Measurements from ENCODE around the gene ZNF17.
A peak's percentile ranks its signal among the peaks of the same experiment; 100 is the strongest.

Gene ZNF17

GRCh38 chr19:57434386-57435061, 23.6 kb downstream of the ZNF17 start:
- peak overlapping the region; percentile 86 for H3K4me3 ChIP-seq (ENCODE audit: low read depth, low read length)
- peak overlapping the region; percentile 24; the same call in 1 of the 2 replicates for H3K27ac ChIP-seq (ENCODE audit: low read depth, low read length)

GRCh38 chr19:57435062-57435978, 24.4 kb downstream of the ZNF17 start, which contains the start of gene ZNF749:
Gene ZNF749, plus strand, starts transcription at chr19:57435325. Its CDS starts 254 bp downstream, at chr19:57435579.
- Histone ChIP-seq H3K27ac (ENCODE audit: low read depth, low read length) (peak within 1 kb of the TSS; percentile 68), H3K4me1 (ENCODE audit: control insufficient read depth, insufficient read depth, low read length) (0 out of 2 replicates have a peak, but pooled peaks cover 7% of the 10 kb centered on the region), H3K4me3 (ENCODE audit: low read depth, low read length) (peak within 1 kb of the TSS; percentile 86), H3K27me3 (ENCODE audit: control insufficient read depth, insufficient read depth, low read length) (no peaks in the 10 kb centered on the region), H3K9ac (ENCODE audit: low read length) (peak within 1 kb of the TSS; percentile 78), H3K9me3 (ENCODE audit: control insufficient read depth, insufficient read depth, low read depth, low read length) (no peaks in the 10 kb centered on the region), H3K36me3 (ENCODE audit: control insufficient read depth, insufficient read depth, low read length) (peaks cover 11% of the 10 kb centered on the region)

More at GRCh38 chr19:57434386-57435061, 23.6 kb downstream of the ZNF17 start:
- Histone ChIP-seq H3K9me3 (ENCODE audit: control insufficient read depth, insufficient read depth, low read depth, low read length) (no peaks in the 10 kb centered on the region), H3K27me3 (ENCODE audit: control insufficient read depth, insufficient read depth, low read length) (no peaks in the 10 kb centered on the region), H3K36me3 (ENCODE audit: control insufficient read depth, insufficient read depth, low read length) (peaks cover 11% of the 10 kb centered on the region), H3K9ac (ENCODE audit: low read length) (peak overlapping the region; percentile 63), H3K4me1 (ENCODE audit: control insufficient read depth, insufficient read depth, low read length) (0 out of 2 replicates have a peak, but pooled peaks cover 7% of the 10 kb centered on the region)

- H3K27ac ChIP-seq (ENCODE audit: low read depth, low read length), result no peak overlapping the region
- no peaks in the 10 kb centered on the region for H3K9me3 ChIP-seq (ENCODE audit: control insufficient read depth, insufficient read depth, low read depth, low read length)
- no peaks in the 10 kb centered on the region for H3K27me3 ChIP-seq (ENCODE audit: control insufficient read depth, insufficient read depth, low read length)
- peak overlapping the region; percentile 86 for H3K4me3 ChIP-seq (ENCODE audit: low read depth, low read length)
- H3K4me1 ChIP-seq (ENCODE audit: control insufficient read depth, insufficient read depth, low read length), result 0 out of 2 replicates have a peak, but pooled peaks cover 7% of the 10 kb centered on the region
- peaks cover 11% of the 10 kb centered on the region for H3K36me3 ChIP-seq (ENCODE audit: control insufficient read depth, insufficient read depth, low read length)
- peak overlapping the region; percentile 78 for H3K9ac ChIP-seq (ENCODE audit: low read length)
Measured at GRCh38 chr19:57436417-57436816, 25.5 kb downstream of the ZNF17 start.

- Histone ChIP-seq H3K9me3 (ENCODE audit: control insufficient read depth, insufficient read depth, low read depth, low read length) (no peaks in the 10 kb centered on the region), H3K27me3 (ENCODE audit: control insufficient read depth, insufficient read depth, low read length) (no peaks in the 10 kb centered on the region), H3K36me3 (ENCODE audit: control insufficient read depth, insufficient read depth, low read length) (peaks cover 24% of the 10 kb centered on the region), H3K4me3 (ENCODE audit: low read depth, low read length) (no peak overlapping the region), H3K27ac (ENCODE audit: low read depth, low read length) (no peak overlapping the region), H3K4me1 (ENCODE audit: control insufficient read depth, insufficient read depth, low read length) (0 out of 2 replicates have a peak, but pooled peaks cover 7% of the 10 kb centered on the region), H3K9ac (ENCODE audit: low read length) (no peak overlapping the region)
Measured at GRCh38 chr19:57437931-57438330, 27.0 kb downstream of the ZNF17 start.

GRCh38 chr19:57438925-57439324, 28.0 kb downstream of the ZNF17 start:
- H3K36me3 ChIP-seq (ENCODE audit: control insufficient read depth, insufficient read depth, low read length), result peaks cover 34% of the 10 kb centered on the region
- peaks cover 3% of the 10 kb centered on the region; the same call in 1 of the 2 replicates for H3K9me3 ChIP-seq (ENCODE audit: control insufficient read depth, insufficient read depth, low read depth, low read length)
- 0 out of 2 replicates have a peak, but pooled peaks cover 7% of the 10 kb centered on the region for H3K4me1 ChIP-seq (ENCODE audit: control insufficient read depth, insufficient read depth, low read length)

GRCh38 chr19:57441979-57442752, 31.2 kb downstream of the ZNF17 start:
- H3K36me3 ChIP-seq (ENCODE audit: control insufficient read depth, insufficient read depth, low read length), result peaks cover 50% of the 10 kb centered on the region

More at GRCh38 chr19:57438925-57439324, 28.0 kb downstream of the ZNF17 start:
- Histone ChIP-seq H3K9ac (ENCODE audit: low read length) (no peak overlapping the region), H3K27me3 (ENCODE audit: control insufficient read depth, insufficient read depth, low read length) (no peaks in the 10 kb centered on the region), H3K4me3 (ENCODE audit: low read depth, low read length) (no peak overlapping the region), H3K27ac (ENCODE audit: low read depth, low read length) (no peak overlapping the region)

GRCh38 chr19:57443121-57443696, 32.2 kb downstream of the ZNF17 start:
- Histone ChIP-seq H3K36me3 (ENCODE audit: control insufficient read depth, insufficient read depth, low read length) (peaks cover 44% of the 10 kb centered on the region), H3K27me3 (ENCODE audit: control insufficient read depth, insufficient read depth, low read length) (no peaks in the 10 kb centered on the region), H3K4me3 (ENCODE audit: low read depth, low read length) (no peak overlapping the region), H3K9ac (ENCODE audit: low read length) (no peak overlapping the region), H3K9me3 (ENCODE audit: control insufficient read depth, insufficient read depth, low read depth, low read length) (peaks cover 3% of the 10 kb centered on the region; the same call in 1 of the 2 replicates), H3K4me1 (ENCODE audit: control insufficient read depth, insufficient read depth, low read length) (no peaks in the 10 kb centered on the region), H3K27ac (ENCODE audit: low read depth, low read length) (no peak overlapping the region)

More at GRCh38 chr19:57441979-57442752, 31.2 kb downstream of the ZNF17 start:
- H3K4me3 ChIP-seq (ENCODE audit: low read depth, low read length), result no peak overlapping the region
- no peak overlapping the region for H3K9ac ChIP-seq (ENCODE audit: low read length)
- no peaks in the 10 kb centered on the region for H3K27me3 ChIP-seq (ENCODE audit: control insufficient read depth, insufficient read depth, low read length)
- H3K4me1 ChIP-seq (ENCODE audit: control insufficient read depth, insufficient read depth, low read length), result no peaks in the 10 kb centered on the region
- H3K27ac ChIP-seq (ENCODE audit: low read depth, low read length), result no peak overlapping the region
- H3K9me3 ChIP-seq (ENCODE audit: control insufficient read depth, insufficient read depth, low read depth, low read length), result peaks cover 3% of the 10 kb centered on the region; the same call in 1 of the 2 replicates

GRCh38 chr19:57452307-57452706, 41.3 kb downstream of the ZNF17 start:
- H3K9me3 ChIP-seq (ENCODE audit: control insufficient read depth, insufficient read depth, low read depth, low read length), result peaks cover 8% of the 10 kb centered on the region; the same call in 1 of the 2 replicates

GRCh38 chr19:57465680-57466381, 54.9 kb downstream of the ZNF17 start:
- H3K9ac ChIP-seq (ENCODE audit: low read length), result no peak overlapping the region
- H3K9me3 ChIP-seq (ENCODE audit: control insufficient read depth, insufficient read depth, low read depth, low read length), result peaks cover 56% of the 10 kb centered on the region
- no peaks in the 10 kb centered on the region for H3K27me3 ChIP-seq (ENCODE audit: control insufficient read depth, insufficient read depth, low read length)
- H3K27ac ChIP-seq (ENCODE audit: low read depth, low read length), result no peak overlapping the region
- H3K36me3 ChIP-seq (ENCODE audit: control insufficient read depth, insufficient read depth, low read length), result peaks cover 4% of the 10 kb centered on the region; the same call in 1 of the 2 replicates
- H3K4me1 ChIP-seq (ENCODE audit: control insufficient read depth, insufficient read depth, low read length), result no peaks in the 10 kb centered on the region
- H3K4me3 ChIP-seq (ENCODE audit: low read depth, low read length), result no peak overlapping the region

More at GRCh38 chr19:57452307-57452706, 41.3 kb downstream of the ZNF17 start:
- no peaks in the 10 kb centered on the region for H3K27me3 ChIP-seq (ENCODE audit: control insufficient read depth, insufficient read depth, low read length)
- H3K36me3 ChIP-seq (ENCODE audit: control insufficient read depth, insufficient read depth, low read length), result no peaks in the 10 kb centered on the region; the same call in 1 of the 2 replicates
- H3K9ac ChIP-seq (ENCODE audit: low read length), result no peak overlapping the region
- no peak overlapping the region for H3K27ac ChIP-seq (ENCODE audit: low read depth, low read length)
- no peak overlapping the region for H3K4me3 ChIP-seq (ENCODE audit: low read depth, low read length)
- no peaks in the 10 kb centered on the region for H3K4me1 ChIP-seq (ENCODE audit: control insufficient read depth, insufficient read depth, low read length)
